Endothelial cell of umbilical vein (primary cell): Measurements from ENCODE around the gene TAS1R2. TPM values are rescaled to one million over a fixed set of nuclear protein-coding genes. Genes with fewer than 3 reads are reported as not detected.
"Not testable (repeated sequence)": the region's sequence is repeated elsewhere in the genome, so short reads cannot be mapped to it uniquely, and the experiment has no call there.

Source experiments
- BruUV-seq: library from RNA; stranded (reverse); fragments of 400-500 nt; replicated peaks from 2 replicates; lab custom pipeline; 2021; lab: Mats Ljungman, UMichigan
- CTCF ChIA-PET: fragments of 300-600, 350-600 bp; sonication (Branson Sonifier 250); formaldehyde crosslinking; loops from one replicate; lab custom pipeline; 2021; ENCODE audit warnings: antibody characterized with exemption, inconsistent platforms; lab: Charles Lee
- POLR2A ChIA-PET: fragments of 300-600, 350-600 bp; sonication (Branson Sonifier 250); formaldehyde crosslinking; loops from one replicate; lab custom pipeline; 2021; ENCODE audit warnings: antibody characterized with exemption, inconsistent platforms; lab: Charles Lee
- DNase-seq: peaks from one replicate; pipeline ENCODE4 v3.0.0-alpha.2; 2011; ENCODE audit warnings: low read depth, low spot score
- FAIRE-seq: peaks from 2 replicates; lab custom pipeline; 2011; peaks lifted over from hg19 to GRCh38; lab: Jason Lieb, UNC
- H2AFZ ChIP-seq: 2 replicates; pipeline ENCODE4 v1.6.0; 2012; ENCODE audit warnings: low read depth, low read length, control low read depth, inconsistent platforms
- H3K27ac ChIP-seq: 2 replicates; pipeline ENCODE4 v1.5.1; 2011; ENCODE audit warnings: low read depth, mild to moderate bottlenecking, control low read depth, low read length, moderate library complexity; ENCODE audit not compliant: insufficient read depth
- H3K27me3 ChIP-seq, 2 experiments: 2 replicates each; pipeline versions ENCODE4 v1.6.0 to v1.6.1; 2011; ENCODE audit warnings: low read length in 2 of 2, mixed read lengths in 1 of 2; ENCODE audit not compliant: control insufficient read depth in 2 of 2, insufficient read depth in 2 of 2
- H3K36me3 ChIP-seq, 2 experiments: 2 replicates in 1 of 2; 3 replicates in 1 of 2; pipeline ENCODE4 v1.5.1; 2011; ENCODE audit warnings: low read length in 2 of 2, mild to moderate bottlenecking in 1 of 2, moderate library complexity in 1 of 2; ENCODE audit not compliant: control insufficient read depth in 2 of 2, insufficient read depth in 2 of 2; ENCODE audit errors: extremely low read depth in 1 of 2
- H3K4me1 ChIP-seq: 3 replicates; pipeline ENCODE4 v1.5.1; 2011; ENCODE audit warnings: mild to moderate bottlenecking, low read length; ENCODE audit not compliant: control insufficient read depth, insufficient read depth; ENCODE audit errors: extremely low read depth
- H3K4me2 ChIP-seq: 2 replicates; pipeline ENCODE4 v1.6.1; 2011; ENCODE audit warnings: low read length, control low read depth, mixed read lengths; ENCODE audit not compliant: insufficient read depth
- H3K4me3 ChIP-seq, 3 experiments: fragments of 200-600 bp in 1 of 3; sonication (generic), shearing (Covaris generic) in 1 of 3; replicated peaks in 1 of 3; 2 replicates each; pipeline ENCODE4 v1.5.1; 2011 to 2016; ENCODE audit warnings: control low read depth in 3 of 3, low read length in 3 of 3, mild to moderate bottlenecking in 2 of 3, inconsistent platforms in 1 of 3, low read depth in 1 of 3, moderate library complexity in 1 of 3; ENCODE audit not compliant: insufficient read depth in 1 of 3
- H3K79me2 ChIP-seq: 2 replicates; pipeline ENCODE4 v1.6.0; 2012; ENCODE audit warnings: low read length, inconsistent platforms; ENCODE audit not compliant: control insufficient read depth, insufficient read depth
- H3K9ac ChIP-seq: replicated peaks from 2 replicates; pipeline ENCODE3; 2011; ENCODE audit warnings: low read length, control low read depth; ENCODE audit not compliant: insufficient read depth; ENCODE audit errors: extremely low read depth
- H3K9me1 ChIP-seq: replicated peaks from 3 replicates; pipeline ENCODE4 v1.6.0; 2011; ENCODE audit warnings: mild to moderate bottlenecking, low read length; ENCODE audit not compliant: control insufficient read depth, insufficient read depth; ENCODE audit errors: extremely low read depth
- H3K9me3 ChIP-seq: replicated peaks from 2 replicates; pipeline ENCODE4 v1.5.1; 2012; ENCODE audit warnings: low read length, inconsistent platforms; ENCODE audit not compliant: control insufficient read depth, insufficient read depth
- H4K20me1 ChIP-seq: replicated peaks from 2 replicates; pipeline ENCODE3; 2011; ENCODE audit warnings: mild to moderate bottlenecking, low read length; ENCODE audit not compliant: control insufficient read depth, insufficient read depth; ENCODE audit errors: extremely low read depth
- EZH2 ChIP-seq: IDR thresholded peaks from 2 replicates; pipeline ENCODE4 v1.6.1; 2012; ENCODE audit warnings: borderline replicate concordance, low read depth, mild to moderate bottlenecking, moderate library complexity, low read length, inconsistent platforms; ENCODE audit not compliant: severe bottlenecking
- FOS ChIP-seq: IDR thresholded peaks from 2 replicates; pipeline ENCODE4 v1.6.1; 2011; ENCODE audit warnings: mild to moderate bottlenecking, low read length, moderate library complexity, borderline replicate concordance; ENCODE audit not compliant: insufficient read depth
- GATA2 ChIP-seq: IDR thresholded peaks from 2 replicates; pipeline ENCODE4 v1.7.0; 2011; ENCODE audit warnings: low read depth, mild to moderate bottlenecking, moderate library complexity, mixed read lengths, low read length; ENCODE audit not compliant: insufficient read length, insufficient read depth
- JUN ChIP-seq: IDR thresholded peaks from 2 replicates; pipeline ENCODE4 v1.6.1; 2011; ENCODE audit warnings: borderline replicate concordance, low read depth; ENCODE audit not compliant: insufficient read length, insufficient read depth
- MYC ChIP-seq: IDR thresholded peaks from one replicate; pipeline ENCODE4 v1.6.1; 2011; ENCODE audit warnings: mild to moderate bottlenecking, low read depth, low read length
- POLR2A ChIP-seq: IDR thresholded peaks from 2 replicates; pipeline ENCODE4 v1.6.1; 2012; ENCODE audit warnings: low read depth, mild to moderate bottlenecking, control low read depth, low read length
- POLR2AphosphoS5 ChIP-seq: IDR thresholded peaks from 2 replicates; pipeline ENCODE4 v1.6.1; 2012; ENCODE audit warnings: low read depth, mild to moderate bottlenecking, control low read depth, low read length, moderate library complexity; ENCODE audit not compliant: insufficient read depth
- dilution Hi-C: fragments of 300-500 bp; cut with MboI; formaldehyde crosslinking; loops from one replicate; pipeline ENCODE4 v1.15.0; 2019; ENCODE audit warnings: low sequenced_read_pairs; ENCODE audit not compliant: extremely low pct_ligation_motif_present
- intact Hi-C: fragments of 100-400 bp; cut with micrococcal nuclease; formaldehyde crosslinking; loops from one replicate; pipeline ENCODE4 v1.10.0; 2022
- polyA plus RNA-seq, 4 experiments: library from polyadenylated mRNA; depleted of rRNA in 3 of 4; stranded (reverse) in 3 of 4; unstranded in 1 of 4; fragments of >200 nt; gene quantifications; 2 replicates each; pipeline versions ENCODE4 v1.2.1 to v1.2.3, GENCODE V29; 2011 to 2012; ENCODE audit warnings: missing spikeins in 1 of 4
- total RNA-seq: library from RNA; stranded (reverse); gene quantifications from 2 replicates; pipeline ENCODE4 v1.2.3, GENCODE V29; 2021
- TF ChIP-seq, protein P1 (sequence below): IDR thresholded peaks from 2 replicates; pipeline ENCODE4 v1.6.1; 2011; ENCODE audit not compliant: insufficient read depth, insufficient read length
- TF ChIP-seq, protein P2 (sequence below), 2 donors: IDR thresholded peaks; 1 replicate in 1 of 2; 2 replicates in 1 of 2; pipeline ENCODE4 v1.5.1; 2011; ENCODE audit warnings: low read length in 2 of 2, mild to moderate bottlenecking in 2 of 2, moderate library complexity in 2 of 2, control low read depth in 1 of 2, inconsistent platforms in 1 of 2, low read depth in 1 of 2; ENCODE audit not compliant: insufficient read depth in 1 of 2; ENCODE audit errors: extremely low read depth in 1 of 2

TAS1R2 gene
- total and polyA plus RNA-seq, 2 donors (not counting 3 experiments of a cell fraction or from before 2014, with no cell fraction given), result not detected

DNA sequence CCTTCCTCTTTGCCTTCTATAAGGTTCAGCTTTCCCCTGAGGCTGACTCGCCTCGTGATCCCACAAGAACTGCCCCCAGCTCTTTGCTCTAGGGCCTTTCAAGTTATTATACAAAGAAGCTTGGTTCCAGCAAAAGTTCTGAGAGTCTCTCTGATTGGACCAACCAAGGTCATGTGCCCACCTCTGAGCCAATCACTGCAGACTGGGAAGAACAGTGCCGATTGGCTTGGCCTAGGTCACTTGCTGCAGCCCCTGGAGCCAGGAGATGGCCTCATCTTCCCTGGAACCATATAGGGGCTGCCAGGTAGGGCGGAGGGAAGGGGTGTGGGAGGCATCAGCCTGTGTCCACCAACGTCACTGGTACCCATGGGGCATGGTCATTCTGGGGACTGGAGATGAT lies 22.8 kb downstream of the TAS1R2 start:
- Histone ChIP-seq H3K36me3 (no peaks in the 10 kb centered on the region), H3K9ac (no peak overlapping the region), H3K9me1 (no peaks in the 10 kb centered on the region), H3K9me3 (no peaks in the 10 kb centered on the region), H2AFZ (no peak overlapping the region), H3K79me2 (no peaks in the 10 kb centered on the region), H4K20me1 (no peaks in the 10 kb centered on the region), H3K27me3 (no peaks in the 10 kb centered on the region), H3K4me3 (no peak overlapping the region), H3K27ac (no peak overlapping the region), H3K4me1 (no peaks in the 10 kb centered on the region), H3K4me2 (no peak overlapping the region)
- FAIRE-seq, result no peak
- DNase-seq, result no peak
- TF ChIP-seq POLR2A (no peak), MYC (no peak), JUN (no peak), POLR2AphosphoS5 (no peak), FOS (no peak), GATA2 (no peak), EZH2 (no peak)
- TF ChIP-seq, protein P1, sequence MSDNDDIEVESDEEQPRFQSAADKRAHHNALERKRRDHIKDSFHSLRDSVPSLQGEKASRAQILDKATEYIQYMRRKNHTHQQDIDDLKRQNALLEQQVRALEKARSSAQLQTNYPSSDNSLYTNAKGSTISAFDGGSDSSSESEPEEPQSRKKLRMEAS, result no peak
- TF ChIP-seq, protein P2, sequence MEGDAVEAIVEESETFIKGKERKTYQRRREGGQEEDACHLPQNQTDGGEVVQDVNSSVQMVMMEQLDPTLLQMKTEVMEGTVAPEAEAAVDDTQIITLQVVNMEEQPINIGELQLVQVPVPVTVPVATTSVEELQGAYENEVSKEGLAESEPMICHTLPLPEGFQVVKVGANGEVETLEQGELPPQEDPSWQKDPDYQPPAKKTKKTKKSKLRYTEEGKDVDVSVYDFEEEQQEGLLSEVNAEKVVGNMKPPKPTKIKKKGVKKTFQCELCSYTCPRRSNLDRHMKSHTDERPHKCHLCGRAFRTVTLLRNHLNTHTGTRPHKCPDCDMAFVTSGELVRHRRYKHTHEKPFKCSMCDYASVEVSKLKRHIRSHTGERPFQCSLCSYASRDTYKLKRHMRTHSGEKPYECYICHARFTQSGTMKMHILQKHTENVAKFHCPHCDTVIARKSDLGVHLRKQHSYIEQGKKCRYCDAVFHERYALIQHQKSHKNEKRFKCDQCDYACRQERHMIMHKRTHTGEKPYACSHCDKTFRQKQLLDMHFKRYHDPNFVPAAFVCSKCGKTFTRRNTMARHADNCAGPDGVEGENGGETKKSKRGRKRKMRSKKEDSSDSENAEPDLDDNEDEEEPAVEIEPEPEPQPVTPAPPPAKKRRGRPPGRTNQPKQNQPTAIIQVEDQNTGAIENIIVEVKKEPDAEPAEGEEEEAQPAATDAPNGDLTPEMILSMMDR (IDR thresholded peaks at IDR 0.05; ENCODE audit: extremely low read depth in 1 of 2, insufficient read depth in 1 of 2, low read depth in 1 of 2, low read length in 2 of 2), result no peak
- BruUV-seq, result no TSS peak
- dilution Hi-C loops (no loop called here), intact Hi-C loops (no loop called here)
- ChIA-PET CTCF (no interaction called here), POLR2A (no interaction called here)

DNA sequence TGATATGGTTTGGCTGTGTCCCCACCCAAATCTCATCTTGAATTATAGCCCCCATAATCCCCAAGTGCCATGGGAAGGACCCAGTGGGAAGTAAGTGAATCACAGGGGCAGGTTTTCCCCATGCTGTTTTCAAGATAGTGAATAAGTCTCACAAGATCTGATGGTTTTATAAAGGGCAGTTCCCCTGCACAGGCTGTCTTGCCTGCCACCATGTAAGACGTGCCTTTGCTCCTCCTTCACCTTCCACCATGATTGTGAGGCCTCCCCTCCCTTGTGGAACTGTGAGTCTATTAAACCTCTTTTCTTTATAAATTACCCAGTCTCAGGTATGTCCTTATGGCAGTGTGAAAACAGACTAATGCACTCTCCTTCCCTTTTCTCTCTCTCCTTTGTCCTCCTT lies 27.1 kb downstream of the TAS1R2 start:
- H3K4me2 ChIP-seq, H3K79me2 ChIP-seq, H2AFZ ChIP-seq, H3K9me3 ChIP-seq, POLR2A ChIA-PET, H3K27ac ChIP-seq, intact Hi-C loops, dilution Hi-C loops, BruUV-seq, H3K9me1 ChIP-seq, CTCF ChIA-PET, H3K27me3 ChIP-seq, H3K9ac ChIP-seq, H4K20me1 ChIP-seq, H3K4me1 ChIP-seq, H3K4me3 ChIP-seq, H3K36me3 ChIP-seq, FAIRE-seq, DNase-seq: not testable (repeated sequence)
